ENCODE results near the gene RTL1.

RTL1 gene

GRCh38 chr14:100888789-100889315 lies 14.7 kb downstream of the RTL1 start:
- no peak overlapping the region for H3K4me2 ChIP-seq (ENCODE audit: low read length)
- no peak overlapping the region for H3K4me3 ChIP-seq (ENCODE audit: low read length)
- H3K36me3 ChIP-seq (ENCODE audit: insufficient read depth, low read length) = peaks cover 58% of the 10 kb centered on the region
- no peaks in the 10 kb centered on the region for H3K27me3 ChIP-seq (ENCODE audit: control insufficient read depth, insufficient read depth, low read length)
- no peak overlapping the region for H3K9ac ChIP-seq (ENCODE audit: low read depth, low read length)
- no peaks in the 10 kb centered on the region for H3K9me3 ChIP-seq (replicated peaks; ENCODE audit: low read length)
- peaks cover 13% of the 10 kb centered on the region for H3K4me1 ChIP-seq (ENCODE audit: control insufficient read depth, insufficient read depth, low read length)

DNA sequence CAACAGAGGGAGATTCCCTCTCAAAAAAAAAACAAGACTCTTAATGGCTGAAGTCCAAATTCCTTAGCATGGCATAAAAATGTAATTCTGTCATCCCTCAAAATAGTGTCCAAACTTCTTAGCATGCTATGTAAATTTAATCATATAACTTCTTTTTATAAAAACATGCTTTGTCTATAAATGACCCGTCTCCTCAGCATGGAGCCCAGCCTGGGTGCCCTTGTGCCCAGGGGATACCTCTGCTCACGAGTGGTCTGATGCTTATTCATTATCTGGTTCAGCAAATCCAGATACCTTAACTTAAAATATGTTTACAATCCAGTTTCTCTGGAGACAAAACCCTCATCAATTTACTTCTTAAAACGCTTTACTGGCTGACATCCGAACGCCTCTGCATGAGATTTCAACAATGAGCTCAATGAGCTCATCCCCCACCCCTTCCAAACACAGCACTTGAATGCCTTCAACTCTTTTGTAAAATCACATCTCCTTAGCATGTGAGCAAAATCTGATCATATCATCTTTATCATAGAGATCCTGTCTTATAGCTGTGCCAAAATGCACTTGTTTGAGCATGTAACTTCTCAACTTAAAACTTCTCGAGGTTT lies 15.7 kb downstream of the RTL1 start:
- no peak overlapping the region for H3K9ac ChIP-seq (ENCODE audit: low read depth, low read length)
- H3K4me2 ChIP-seq (ENCODE audit: low read length) = no peak overlapping the region
- no peaks in the 10 kb centered on the region for H3K27me3 ChIP-seq (ENCODE audit: control insufficient read depth, insufficient read depth, low read length)
- no peaks in the 10 kb centered on the region for H3K9me3 ChIP-seq (replicated peaks; ENCODE audit: low read length)
- peaks cover 57% of the 10 kb centered on the region for H3K36me3 ChIP-seq (ENCODE audit: insufficient read depth, low read length)
- peaks cover 13% of the 10 kb centered on the region for H3K4me1 ChIP-seq (ENCODE audit: control insufficient read depth, insufficient read depth, low read length)
- H3K4me3 ChIP-seq (ENCODE audit: low read length) = no peak overlapping the region

- no peak overlapping the region for H3K4me2 ChIP-seq (ENCODE audit: low read length)
- H3K9ac ChIP-seq (ENCODE audit: low read depth, low read length) = no peak overlapping the region
- no peaks in the 10 kb centered on the region for H3K9me3 ChIP-seq (replicated peaks; ENCODE audit: low read length)
- no peaks in the 10 kb centered on the region for H3K27me3 ChIP-seq (ENCODE audit: control insufficient read depth, insufficient read depth, low read length)
- peaks cover 13% of the 10 kb centered on the region for H3K4me1 ChIP-seq (ENCODE audit: control insufficient read depth, insufficient read depth, low read length)
- H3K4me3 ChIP-seq (ENCODE audit: low read length) = no peak overlapping the region
- H3K36me3 ChIP-seq (ENCODE audit: insufficient read depth, low read length) = peaks cover 51% of the 10 kb centered on the region
These were observed 17.9 kb downstream of the RTL1 start for GRCh38 chr14:100885617-100886016.

DNA sequence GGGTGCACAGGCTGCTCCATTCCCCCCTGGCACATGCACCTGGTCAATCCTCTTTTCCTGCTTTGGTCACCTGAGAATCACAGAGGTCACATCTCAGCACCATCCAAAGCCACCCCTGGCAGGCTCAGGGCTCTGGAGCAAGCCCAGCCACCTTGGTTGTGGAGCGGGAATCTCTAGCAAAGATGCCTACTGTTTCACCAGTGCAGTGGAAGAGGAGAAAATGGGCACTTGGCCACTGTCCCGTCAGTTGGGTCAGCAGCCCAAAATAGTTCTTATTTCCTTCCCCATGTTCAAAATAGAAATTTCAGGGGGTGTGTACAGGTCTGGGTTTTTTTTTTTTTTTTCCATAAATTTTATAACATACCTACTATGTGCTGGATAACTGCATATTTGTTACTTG lies 18.3 kb downstream of the RTL1 start:
- H3K9ac ChIP-seq (ENCODE audit: low read depth, low read length) = no peak overlapping the region
- H3K4me2 ChIP-seq (ENCODE audit: low read length) = no peak overlapping the region
- no peaks in the 10 kb centered on the region for H3K27me3 ChIP-seq (ENCODE audit: control insufficient read depth, insufficient read depth, low read length)
- no peak overlapping the region for H3K4me3 ChIP-seq (ENCODE audit: low read length)
- H3K4me1 ChIP-seq (ENCODE audit: control insufficient read depth, insufficient read depth, low read length) = peaks cover 13% of the 10 kb centered on the region
- no peaks in the 10 kb centered on the region for H3K9me3 ChIP-seq (replicated peaks; ENCODE audit: low read length)
- H3K36me3 ChIP-seq (ENCODE audit: insufficient read depth, low read length) = peaks cover 51% of the 10 kb centered on the region

DNA sequence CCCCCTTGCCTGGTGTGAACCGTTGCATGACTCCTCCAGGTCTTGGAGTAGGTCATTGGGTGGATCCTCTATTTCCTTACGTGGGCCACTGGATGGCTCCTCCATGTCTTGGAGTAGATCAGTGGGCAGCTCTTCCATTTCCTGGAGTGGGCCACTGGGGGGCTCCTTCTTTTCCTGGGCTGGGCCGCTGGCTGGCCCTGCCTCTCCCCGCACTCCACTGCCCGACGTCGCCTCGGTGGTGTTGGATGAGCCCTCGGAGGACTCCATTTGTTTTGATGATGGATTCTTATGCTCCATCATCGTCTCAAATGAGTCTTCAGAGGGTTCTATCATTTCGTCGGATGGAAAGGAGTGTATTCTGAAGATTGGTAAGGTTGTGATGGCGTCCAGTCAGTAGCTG lies 19.1 kb downstream of the RTL1 start:
- peaks cover 13% of the 10 kb centered on the region for H3K4me1 ChIP-seq (ENCODE audit: control insufficient read depth, insufficient read depth, low read length)
- no peaks in the 10 kb centered on the region for H3K27me3 ChIP-seq (ENCODE audit: control insufficient read depth, insufficient read depth, low read length)
- no peaks in the 10 kb centered on the region for H3K9me3 ChIP-seq (replicated peaks; ENCODE audit: low read length)
- H3K9ac ChIP-seq (ENCODE audit: low read depth, low read length) = no peak overlapping the region
- no peak overlapping the region for H3K4me2 ChIP-seq (ENCODE audit: low read length)
- H3K4me3 ChIP-seq (ENCODE audit: low read length) = no peak overlapping the region
- peaks cover 45% of the 10 kb centered on the region for H3K36me3 ChIP-seq (ENCODE audit: insufficient read depth, low read length)

- peaks cover 38% of the 10 kb centered on the region for H3K36me3 ChIP-seq (ENCODE audit: insufficient read depth, low read length)
These were observed 19.8 kb downstream of the RTL1 start for GRCh38 chr14:100883789-100884101.

DNA sequence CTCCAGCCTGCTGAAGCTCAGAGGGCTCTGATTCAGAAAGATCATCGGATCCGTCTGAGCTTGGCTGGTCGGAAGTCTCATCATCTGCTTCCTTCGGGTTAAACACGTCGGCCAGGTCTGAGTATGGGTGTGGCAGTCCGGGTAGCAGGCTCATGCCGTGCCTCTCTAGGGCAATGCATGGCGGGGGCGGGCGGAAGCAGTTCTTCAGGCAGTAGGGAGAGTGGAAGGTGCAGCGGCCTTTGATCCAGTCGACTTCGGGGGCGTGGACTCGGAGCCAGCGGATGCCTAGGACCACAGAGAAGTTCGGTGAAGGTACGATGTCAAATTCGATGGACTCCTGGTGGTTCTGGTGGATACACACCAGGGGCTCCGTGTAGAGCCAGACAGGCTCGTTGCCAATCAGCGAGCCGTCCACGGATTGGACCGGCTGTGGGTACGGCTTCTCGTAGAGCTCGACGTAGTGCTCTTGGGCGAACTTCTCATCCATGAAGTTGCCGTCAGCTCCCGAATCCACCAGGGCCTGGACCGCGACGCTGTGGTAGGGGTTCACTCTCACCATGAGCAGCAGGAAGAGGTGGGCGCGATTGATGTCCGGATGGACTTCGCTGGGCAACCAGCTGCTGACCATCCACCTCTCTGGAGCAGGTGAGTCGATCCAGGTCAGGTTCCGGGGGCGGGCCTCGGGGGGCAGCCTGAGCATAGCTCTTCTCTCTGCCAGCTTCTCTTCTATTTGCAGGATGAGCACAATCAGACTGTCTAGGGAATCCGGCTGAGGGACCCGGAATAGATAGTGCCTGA lies 20.3 kb downstream of the RTL1 start:
- Histone ChIP-seq H3K4me2 (ENCODE audit: low read length) (no peak overlapping the region), H3K4me1 (ENCODE audit: control insufficient read depth, insufficient read depth, low read length) (peaks cover 13% of the 10 kb centered on the region), H3K9ac (ENCODE audit: low read depth, low read length) (no peak overlapping the region), H3K36me3 (ENCODE audit: insufficient read depth, low read length) (peaks cover 34% of the 10 kb centered on the region), H3K27me3 (ENCODE audit: control insufficient read depth, insufficient read depth, low read length) (no peaks in the 10 kb centered on the region), H3K4me3 (ENCODE audit: low read length) (no peak overlapping the region), H3K9me3 (replicated peaks; ENCODE audit: low read length) (no peaks in the 10 kb centered on the region)

More at GRCh38 chr14:100883789-100884101, 19.8 kb downstream of the RTL1 start:
- Histone ChIP-seq H3K4me2 (ENCODE audit: low read length) (no peak overlapping the region), H3K4me1 (ENCODE audit: control insufficient read depth, insufficient read depth, low read length) (peaks cover 13% of the 10 kb centered on the region), H3K4me3 (ENCODE audit: low read length) (no peak overlapping the region), H3K27me3 (ENCODE audit: control insufficient read depth, insufficient read depth, low read length) (no peaks in the 10 kb centered on the region), H3K9me3 (replicated peaks; ENCODE audit: low read length) (no peaks in the 10 kb centered on the region), H3K9ac (ENCODE audit: low read depth, low read length) (no peak overlapping the region)

- Histone ChIP-seq H3K4me2 (ENCODE audit: low read length) (no peak overlapping the region), H3K9me3 (replicated peaks; ENCODE audit: low read length) (no peaks in the 10 kb centered on the region), H3K4me1 (ENCODE audit: control insufficient read depth, insufficient read depth, low read length) (peaks cover 4% of the 10 kb centered on the region), H3K36me3 (ENCODE audit: insufficient read depth, low read length) (peaks cover 41% of the 10 kb centered on the region), H3K27me3 (ENCODE audit: control insufficient read depth, insufficient read depth, low read length) (no peaks in the 10 kb centered on the region), H3K4me3 (ENCODE audit: low read length) (no peak overlapping the region), H3K9ac (ENCODE audit: low read depth, low read length) (no peak overlapping the region)
These were observed 21.2 kb downstream of the RTL1 start for GRCh38 chr14:100882026-100882967.

DNA sequence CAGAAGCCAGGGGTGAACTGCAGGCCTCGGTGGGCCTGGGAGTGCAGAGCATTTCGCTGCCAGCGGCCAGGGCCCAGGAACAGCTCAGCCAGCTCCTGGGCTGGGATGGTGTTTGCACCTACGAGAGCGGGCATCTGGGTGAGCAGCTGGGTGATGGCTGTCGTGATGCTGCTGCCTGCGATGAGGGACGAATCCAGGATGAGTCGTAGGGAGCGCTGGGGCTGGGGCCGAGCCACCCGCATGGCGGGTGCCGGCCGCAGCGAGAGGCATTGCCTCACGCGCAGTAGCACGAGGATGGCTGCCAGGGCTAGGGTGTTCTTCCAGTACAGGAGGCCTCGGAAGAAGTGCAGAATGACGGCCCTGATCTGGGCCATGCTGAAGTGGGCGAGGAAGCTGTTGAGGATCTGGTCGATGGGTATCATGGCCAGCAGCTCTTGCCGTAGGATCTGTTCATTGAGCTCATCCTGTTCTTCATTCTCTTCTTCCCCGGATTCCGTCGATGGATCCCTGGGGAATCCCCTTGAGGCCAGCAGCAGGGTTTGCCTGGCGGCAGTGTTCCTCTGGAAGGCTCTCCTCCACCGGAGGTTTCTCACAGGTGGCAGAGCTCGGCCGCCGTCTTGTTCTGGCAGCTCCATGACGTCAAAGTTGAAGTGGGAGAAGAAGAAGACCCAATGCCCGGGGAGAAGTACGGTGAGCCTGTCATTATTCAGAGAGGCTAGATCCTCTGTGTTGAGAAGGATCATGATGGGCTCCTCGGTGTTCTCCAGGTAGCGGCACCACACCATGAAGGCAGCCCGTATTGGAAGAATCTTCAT lies 22.1 kb downstream of the RTL1 start:
- no peaks in the 10 kb centered on the region for H3K27me3 ChIP-seq (ENCODE audit: control insufficient read depth, insufficient read depth, low read length)
- H3K9ac ChIP-seq (ENCODE audit: low read depth, low read length) = no peak overlapping the region
- H3K4me1 ChIP-seq (ENCODE audit: control insufficient read depth, insufficient read depth, low read length) = no peaks in the 10 kb centered on the region
- H3K4me3 ChIP-seq (ENCODE audit: low read length) = no peak overlapping the region
- H3K9me3 ChIP-seq (replicated peaks; ENCODE audit: low read length) = no peaks in the 10 kb centered on the region
- H3K4me2 ChIP-seq (ENCODE audit: low read length) = no peak overlapping the region
- peaks cover 41% of the 10 kb centered on the region for H3K36me3 ChIP-seq (ENCODE audit: insufficient read depth, low read length)

- no peaks in the 10 kb centered on the region for H3K27me3 ChIP-seq (ENCODE audit: control insufficient read depth, insufficient read depth, low read length)
- no peak overlapping the region for H3K4me2 ChIP-seq (ENCODE audit: low read length)
- peaks cover 41% of the 10 kb centered on the region for H3K36me3 ChIP-seq (ENCODE audit: insufficient read depth, low read length)
- H3K4me1 ChIP-seq (ENCODE audit: control insufficient read depth, insufficient read depth, low read length) = no peaks in the 10 kb centered on the region
- no peak overlapping the region for H3K9ac ChIP-seq (ENCODE audit: low read depth, low read length)
- H3K9me3 ChIP-seq (replicated peaks; ENCODE audit: low read length) = no peaks in the 10 kb centered on the region
- no peak overlapping the region for H3K4me3 ChIP-seq (ENCODE audit: low read length)
These were observed 23.0 kb downstream of the RTL1 start for GRCh38 chr14:100880271-100881101.

All from skeletal muscle satellite cell (primary cell).